AG09309 (cell line): ENCODE results near the gene CNTN6.

Experiments used
- DNase-seq: peaks from one replicate; pipeline ENCODE4 v3.0.0-alpha.2; 2010; ENCODE audit warnings: low read depth
- H3K4me3 ChIP-seq: 2 replicates; pipeline ENCODE4 v1.5.1; 2011; ENCODE audit warnings: mild to moderate bottlenecking, low read depth, low read length, moderate library complexity; ENCODE audit not compliant: control insufficient read depth
- CTCF ChIP-seq: IDR thresholded peaks from 2 replicates; pipeline ENCODE4 v1.5.1; 2011; ENCODE audit warnings: mild to moderate bottlenecking, low read depth, low read length, inconsistent platforms; ENCODE audit not compliant: insufficient read depth, control insufficient read depth; ENCODE audit errors: missing control alignments

CNTN6 gene

GRCh38 chr3:1183320-1184048, 90.7 kb downstream of the CNTN6 start:
- H3K4me3 ChIP-seq, result no peak overlapping the region
- DNase-seq, result peak; percentile 25
- TF ChIP-seq CTCF, result no peak

- TF ChIP-seq CTCF, result no peak
- DNase-seq, result no peak
- no peak overlapping the region for H3K4me3 ChIP-seq
These were observed 97.7 kb downstream of the CNTN6 start for GRCh38 chr3:1190569-1190968.

DNA sequence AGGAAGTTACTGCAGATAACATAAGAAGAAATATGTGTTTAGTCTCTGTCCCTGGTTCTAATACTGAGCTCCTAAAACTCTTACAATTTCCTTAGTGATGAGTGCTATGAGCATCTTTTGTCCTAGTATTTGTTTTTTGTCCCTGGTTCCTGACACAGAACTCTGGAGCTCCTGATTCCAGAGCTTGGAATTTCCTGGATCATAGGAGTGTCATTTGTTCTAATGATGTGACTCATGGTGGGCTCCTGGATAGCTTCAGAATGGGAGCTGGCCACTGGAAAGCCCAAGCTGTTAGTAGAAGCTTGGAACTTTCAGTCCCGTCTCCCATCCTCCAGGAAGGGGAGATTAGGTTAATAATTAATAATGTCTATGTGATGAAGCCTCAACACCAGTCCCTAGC, 98.2 kb downstream of the CNTN6 start:
- DNase-seq, result no peak
- no peak overlapping the region for H3K4me3 ChIP-seq
- no peak for TF ChIP-seq CTCF

DNA sequence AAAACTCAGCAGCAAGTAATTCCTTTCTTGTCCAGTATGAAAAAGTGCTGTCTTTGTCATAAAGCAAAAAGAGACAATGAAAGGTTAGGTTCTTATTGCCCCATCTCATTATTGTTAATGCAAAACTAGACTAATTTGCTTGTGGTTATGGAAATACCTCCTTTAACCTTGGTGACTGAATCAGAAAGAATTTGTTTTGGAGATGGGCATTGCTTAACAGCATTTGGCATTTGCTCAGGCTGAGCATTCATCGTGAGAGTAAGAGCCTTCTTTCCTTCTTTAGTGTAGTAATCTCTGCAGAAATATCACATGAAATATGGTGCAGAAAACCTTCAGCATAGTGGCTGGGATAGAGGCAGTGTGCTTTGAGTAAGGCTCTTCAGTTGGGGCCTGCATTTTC, 103.1 kb downstream of the CNTN6 start:
- peak; percentile 66 for DNase-seq
- H3K4me3 ChIP-seq, result no peak overlapping the region
- no peak for TF ChIP-seq CTCF

DNA sequence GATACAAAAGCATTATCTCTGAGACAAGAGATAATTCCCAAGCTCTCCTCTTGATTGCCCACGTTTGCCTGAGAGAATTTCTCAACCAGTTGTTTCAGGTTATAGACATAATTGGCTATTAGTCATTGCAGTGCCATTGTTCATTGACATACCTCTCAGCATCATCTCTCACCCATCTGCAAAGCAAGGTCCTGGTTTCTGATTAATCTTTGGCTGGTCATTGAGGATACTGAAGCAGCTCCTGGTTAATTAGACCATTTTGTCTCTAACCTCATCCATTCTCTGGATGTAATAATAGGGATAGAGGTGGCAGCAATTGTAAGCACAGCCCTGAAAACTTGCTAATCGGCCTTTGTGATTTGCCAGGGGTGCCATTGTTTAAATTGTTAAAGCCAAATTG, 104.2 kb downstream of the CNTN6 start:
- no peak for TF ChIP-seq CTCF
- DNase-seq, result no peak
- no peak overlapping the region for H3K4me3 ChIP-seq

GRCh38 chr3:1200371-1200770, 107.5 kb downstream of the CNTN6 start:
- no peak overlapping the region for H3K4me3 ChIP-seq
- no peak for DNase-seq
- TF ChIP-seq CTCF, result no peak
